K562 (cell line): ENCODE data around the gene KCNN3. TPM values are rescaled to one million over a fixed set of nuclear protein-coding genes. Genes with fewer than 3 reads are reported as not detected.

Source experiments
- ARID4B ChIP-seq: sonication (generic); formaldehyde crosslinking; IDR thresholded peaks from 2 replicates; pipeline ENCODE4 v1.8.0; 2022; ENCODE audit warnings: mild to moderate bottlenecking, missing genetic modification reagents
- DEAF1 ChIP-seq: fragments of 450-650 bp; formaldehyde crosslinking; IDR thresholded peaks from 2 replicates; pipeline ENCODE4 v1.4.0; 2020; ENCODE audit warnings: mild to moderate bottlenecking, moderate library complexity
- E2F1 ChIP-seq: sonication (generic); formaldehyde crosslinking; IDR thresholded peaks from 2 replicates; pipeline ENCODE4 v1.8.1; 2023; ENCODE audit warnings: mild to moderate bottlenecking, missing genetic modification reagents, moderate library complexity
- ETS1 ChIP-seq: conservative IDR thresholded peaks from 2 replicates; pipeline ENCODE4 v1.6.1; 2011; ENCODE audit warnings: low read depth, mild to moderate bottlenecking, low read length; ENCODE audit not compliant: control insufficient read depth
- FOXO4 ChIP-seq: fragments of 450-650 bp; formaldehyde crosslinking; IDR thresholded peaks from 2 replicates; pipeline ENCODE4 v1.4.0; 2020; ENCODE audit warnings: mild to moderate bottlenecking, moderate library complexity
- MCM7 ChIP-seq, 2 experiments: fragments of 450-650 bp; IDR thresholded peaks; 2 replicates each; pipeline ENCODE4 v1.6.1; 2016 to 2018
- MITF ChIP-seq: IDR thresholded peaks from 2 replicates; pipeline ENCODE4 v1.6.1; 2014; ENCODE audit warnings: antibody characterized with exemption
- SNIP1 ChIP-seq: fragments of 450-650 bp; IDR thresholded peaks from 2 replicates; pipeline ENCODE4 v1.7.1; 2017; ENCODE audit warnings: low read depth, mild to moderate bottlenecking
- TFE3 ChIP-seq: fragments of 450-650 bp; formaldehyde crosslinking; IDR thresholded peaks from 2 replicates; pipeline ENCODE4 v1.4.0; 2020; ENCODE audit warnings: mild to moderate bottlenecking, mixed read lengths
- THRB ChIP-seq: fragments of 450-650 bp; formaldehyde crosslinking; conservative IDR thresholded peaks from 2 replicates; pipeline ENCODE4 v1.4.0; 2022; ENCODE audit warnings: mild to moderate bottlenecking, missing genetic modification characterization
- ZC3H11A ChIP-seq: IDR thresholded peaks from 2 replicates; pipeline ENCODE4 v1.6.1; 2012; ENCODE audit warnings: low read depth, low read length, improper control_type of control experiment
- ZNF696 ChIP-seq: fragments of 250-450 bp; sonication (Bioruptor Pico); conservative IDR thresholded peaks from 2 replicates; pipeline ENCODE4 v1.4.0; 2020; ENCODE audit warnings: mild to moderate bottlenecking, moderate library complexity
- polyA plus RNA-seq, 8 experiments: library from polyadenylated mRNA; depleted of rRNA in 4 of 8; stranded (reverse) in 5 of 8; unstranded in 3 of 8; fragments of >200 nt; fragmentation: Nextera tagmentation in 2 of 8; fragmentation: Illumina TruSeq in 1 of 8; extraction: Ambion mirVana in 2 of 8; extraction: Trizol in 1 of 8; gene quantifications; 2 replicates each; pipeline versions ENCODE4 v1.2.1 to v1.2.3, GENCODE V29; 2011 to 2014; ENCODE audit warnings: inconsistent platforms in 1 of 8, missing spikeins in 1 of 8
- total RNA-seq, 7 experiments: library from RNA; depleted of rRNA in 6 of 7; stranded (reverse); fragments of >200 nt in 6 of 7; fragmentation: Illumina TruSeq in 2 of 7; extraction: Trizol in 2 of 7; gene quantifications; 2 replicates each; pipeline versions ENCODE4 v1.2.1 to v1.2.3, GENCODE V29; 2011 to 2021; ENCODE audit warnings: low replicate concordance in 1 of 7

KCNN3 gene
- total and polyA plus RNA-seq, 9 of the 15 experiments (the other 6 are each of a cell fraction or from before 2014, with no cell fraction given), result 0.02 to 0.03 TPM; not detected in 7

GRCh38 chr1:154760469-154760933, 109.6 kb downstream of the KCNN3 start (continued):
- TF ChIP-seq DEAF1 (no peak), FOXO4 (CRISPR knock-in tag) (no peak), ZNF696 (no peak), ZC3H11A (no peak), SNIP1 (no peak), TFE3 (CRISPR knock-in tag) (no peak), ARID4B (CRISPR knock-in tag) (0 out of 2 replicates have a peak, but pooled peaks have one; percentile 52), THRB (CRISPR knock-in tag) (no peak), E2F1 (CRISPR knock-in tag) (no peak), MCM7 (IDR thresholded peaks at IDR 0.05) (no peak), ETS1 (no peak), MITF (no peak)
